Superior temporal gyrus (tissue), 1 donor: ENCODE measurements around the gene PLGRKT.
"Not testable (repeated sequence)": the region's sequence is repeated elsewhere in the genome, so short reads cannot be mapped to it uniquely, and the experiment has no call there.

Experiments
- DNase-seq: peaks from one replicate; pipeline ENCODE4 v3.0.0-alpha.2; 2016; ENCODE audit errors: extremely low spot score

PLGRKT gene

GRCh38 chr9:5382479-5382878 lies 55.2 kb downstream of the PLGRKT start:
- DNase-seq, result no peak

GRCh38 chr9:5375790-5376477 lies 61.8 kb downstream of the PLGRKT start:
- no peak for DNase-seq

GRCh38 chr9:5375091-5375490 lies 62.6 kb downstream of the PLGRKT start:
- no peak for DNase-seq

GRCh38 chr9:5364294-5365024 lies 73.3 kb downstream of the PLGRKT start:
- DNase-seq, result peak; percentile 52

DNA sequence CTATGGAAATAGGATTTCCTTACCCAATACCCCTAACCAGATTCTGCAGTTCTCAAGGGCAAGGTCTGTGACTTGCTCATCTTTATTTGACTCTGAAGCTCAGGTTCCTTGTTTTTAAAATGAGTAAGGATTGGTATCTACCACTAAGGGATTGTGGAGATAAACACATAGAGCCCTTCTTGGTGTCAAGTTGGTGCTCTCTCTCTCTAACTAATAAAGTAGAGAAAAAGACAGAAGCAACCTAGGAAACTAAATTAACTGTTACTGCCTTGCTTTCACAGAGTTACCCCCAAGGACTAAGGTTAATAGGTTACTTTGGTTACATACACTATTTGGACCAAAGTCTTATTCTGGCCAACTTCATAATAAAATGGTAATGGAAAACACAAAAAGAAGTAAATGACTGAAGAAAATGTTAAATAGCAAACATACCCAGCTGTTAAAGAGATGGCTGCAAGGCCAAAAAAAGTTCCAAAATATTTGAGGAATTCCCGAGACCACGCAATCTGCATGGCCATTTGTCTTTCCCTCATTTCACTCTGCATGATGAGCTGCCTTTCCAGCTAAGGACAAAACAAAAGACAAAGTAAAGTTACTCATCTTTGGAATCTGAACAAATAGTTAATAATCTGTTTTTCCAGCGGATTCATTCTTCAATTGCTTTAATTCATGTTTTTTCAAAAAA lies 76.3 kb downstream of the PLGRKT start:
- no peak for DNase-seq

GRCh38 chr9:5360341-5360740 lies 77.4 kb downstream of the PLGRKT start:
- DNase-seq, result no peak

DNA sequence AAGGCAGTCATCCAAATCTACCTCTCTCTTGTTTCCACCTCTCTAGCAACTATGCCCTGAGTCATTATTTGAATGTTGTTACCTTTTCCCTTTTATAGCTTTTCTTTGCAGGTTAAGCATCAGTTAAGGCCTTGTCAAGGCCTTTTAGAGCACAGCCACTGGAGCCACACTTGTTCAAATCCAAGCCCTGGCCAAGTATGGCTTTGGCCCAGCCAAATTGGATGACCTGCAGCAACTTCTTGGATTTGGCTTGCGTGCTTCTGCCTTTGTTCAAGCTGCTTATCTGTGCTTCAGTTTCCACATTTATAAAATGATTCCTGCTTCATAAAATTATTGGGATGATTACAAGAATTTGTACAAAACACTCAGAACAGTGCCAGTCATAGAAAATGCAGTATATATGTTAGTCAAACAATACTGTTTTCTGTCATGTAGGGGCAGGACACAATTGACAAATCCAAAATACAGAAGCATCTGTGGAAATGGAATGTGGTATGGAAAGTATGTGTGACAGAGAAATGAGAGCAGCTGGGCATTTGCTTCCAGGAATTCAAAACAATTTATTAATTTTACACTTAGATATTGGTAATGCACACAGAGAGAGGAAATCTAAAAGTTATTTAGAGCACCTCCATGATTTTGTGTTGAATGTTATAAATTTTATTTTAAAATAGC lies 80.2 kb downstream of the PLGRKT start:
- no peak for DNase-seq

DNA sequence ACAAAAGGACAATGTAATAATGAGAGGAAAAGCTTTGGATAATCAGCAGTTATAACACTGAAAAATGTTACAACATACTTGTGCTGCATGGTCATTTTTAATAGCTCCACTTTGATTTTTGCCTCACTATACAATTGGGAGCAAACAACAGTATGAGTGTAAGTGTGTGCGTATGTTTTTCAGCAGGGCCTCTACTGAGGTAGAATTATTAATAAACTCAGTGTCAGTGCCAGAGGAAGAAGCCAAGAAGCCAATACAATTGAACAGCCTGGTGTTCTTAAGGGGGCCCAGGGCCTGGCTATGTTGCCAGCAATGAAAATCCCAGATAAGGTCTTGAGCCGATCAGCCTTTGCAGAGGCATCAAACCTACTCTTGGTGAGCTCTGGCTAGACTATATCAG lies 81.9 kb downstream of the PLGRKT start:
- DNase-seq, result no peak

- DNase-seq, result no peak
Measured at GRCh38 chr9:5355226-5355625, 82.5 kb downstream of the PLGRKT start.

GRCh38 chr9:5354184-5354583 lies 83.5 kb downstream of the PLGRKT start:
- DNase-seq, result no peak

DNA sequence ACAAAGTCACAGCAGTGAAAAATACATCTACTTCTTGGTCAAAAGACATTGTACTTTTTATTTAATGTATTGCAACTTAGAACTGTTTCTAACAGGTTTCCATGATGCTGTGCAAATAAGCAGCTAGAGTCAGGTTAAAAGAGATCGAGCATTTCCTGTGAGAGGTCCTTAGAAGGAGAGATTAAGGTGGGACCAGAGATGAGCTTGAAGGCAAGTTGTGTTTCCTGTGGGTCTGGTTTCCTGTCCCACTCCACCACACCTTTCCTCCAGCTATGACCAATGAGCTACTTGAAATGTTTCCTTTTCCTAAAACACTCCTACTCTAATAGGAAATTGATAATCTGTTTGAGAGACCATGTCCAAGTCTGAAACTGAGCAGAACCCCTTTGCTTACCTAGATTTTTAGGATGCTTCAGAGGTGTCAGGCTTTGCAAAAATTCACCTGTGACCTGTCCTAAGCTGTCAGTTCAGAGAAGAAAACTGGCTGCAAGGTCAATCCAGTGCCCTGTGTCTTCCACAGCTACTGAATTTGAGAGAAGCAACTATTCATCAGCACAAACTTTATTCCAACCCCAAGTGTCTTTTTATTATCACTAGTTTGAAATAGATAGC lies 85.0 kb downstream of the PLGRKT start:
- no peak for DNase-seq

DNA sequence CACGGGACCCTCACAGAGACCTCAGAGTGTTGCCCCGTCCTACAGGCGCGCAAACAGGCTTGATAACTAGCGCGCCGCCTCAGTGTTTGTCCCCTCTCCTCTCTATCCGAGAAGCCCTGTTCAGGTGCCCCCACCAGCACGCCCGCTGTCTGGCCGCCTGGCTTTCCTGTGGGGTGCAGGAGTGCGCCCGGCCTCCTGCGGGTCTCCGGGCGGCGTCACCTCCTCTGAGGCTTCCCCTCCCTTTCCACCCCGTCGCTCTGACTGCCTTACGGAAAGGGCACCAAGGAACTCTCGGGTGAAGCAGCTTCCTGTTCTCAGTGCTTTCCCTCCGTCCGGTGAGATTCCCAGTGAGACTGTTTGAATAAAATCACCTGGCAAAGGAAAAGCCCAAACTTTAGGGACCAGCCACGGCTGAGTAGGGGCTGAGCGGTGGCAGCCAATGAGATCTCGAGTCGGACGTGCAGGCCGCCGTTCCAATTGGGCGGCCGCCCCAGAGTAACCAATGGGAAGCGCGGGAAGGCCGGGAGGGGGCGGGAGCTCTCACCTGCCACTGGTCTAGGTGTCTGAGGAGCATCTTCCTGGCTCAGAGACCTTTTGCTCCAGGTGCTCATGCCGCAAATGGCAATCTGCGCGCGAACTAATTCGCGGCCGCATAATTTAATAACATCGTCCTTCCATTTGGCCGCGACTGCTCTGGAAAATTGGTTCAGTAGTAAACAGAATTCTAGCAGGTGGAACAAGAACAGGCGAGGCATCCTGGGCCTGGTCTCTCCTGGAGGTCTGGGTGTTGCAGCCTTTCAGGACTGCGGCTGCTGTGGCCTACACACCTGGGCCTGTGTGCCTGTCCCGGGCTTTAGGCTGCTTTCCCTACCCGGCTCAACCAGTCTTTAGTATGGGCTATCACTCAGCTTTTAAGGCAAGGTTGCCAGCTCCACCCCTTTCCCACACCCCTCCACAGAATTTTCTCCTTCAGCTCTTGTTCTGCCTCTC lies 98.4 kb downstream of the PLGRKT start, which contains the start of gene RLN1:
TSS of gene RLN1 (minus strand) at position 885 of the 990 bp plus-strand sequence. CDS start at position 755, 130 bp downstream.
- DNase-seq, result not testable (repeated sequence)

DNA sequence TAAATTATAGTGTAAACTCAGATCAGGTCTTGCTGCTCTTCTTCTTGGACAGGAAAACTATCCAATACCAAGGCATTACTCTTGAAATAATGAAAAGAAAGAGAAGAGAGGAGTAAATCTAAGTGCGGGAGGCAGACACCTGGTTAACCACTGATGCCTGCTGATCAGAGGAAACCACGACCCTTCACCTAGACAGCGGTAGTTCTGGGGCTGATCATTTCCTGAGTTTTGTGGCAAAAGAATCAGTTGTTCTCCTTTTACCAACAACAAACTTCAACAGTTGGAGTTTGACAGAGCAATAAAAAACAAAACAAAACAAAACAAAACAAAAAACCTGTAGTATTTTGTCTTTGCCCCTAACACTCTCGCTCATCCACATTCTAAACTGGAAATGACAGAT lies 101.0 kb downstream of the PLGRKT start:
- no peak for DNase-seq

DNA sequence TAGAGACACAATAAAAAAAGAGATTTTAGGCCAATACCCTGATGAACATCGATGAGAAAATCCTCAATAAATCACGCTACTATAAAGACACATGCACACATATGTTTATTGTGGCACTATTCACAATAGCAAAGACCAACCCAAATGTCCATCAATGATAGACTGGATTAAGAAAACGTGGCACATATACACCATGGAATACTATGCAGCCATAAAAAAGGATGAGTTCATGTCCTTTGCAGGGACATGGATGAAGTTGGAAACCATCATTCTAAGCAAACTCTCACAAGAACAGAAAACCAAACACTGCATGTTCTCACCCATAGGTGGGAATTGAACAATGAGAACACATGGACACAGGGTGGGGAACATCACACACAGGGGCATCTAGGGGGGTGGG lies 106.4 kb downstream of the PLGRKT start:
- not testable (repeated sequence) for DNase-seq

DNA sequence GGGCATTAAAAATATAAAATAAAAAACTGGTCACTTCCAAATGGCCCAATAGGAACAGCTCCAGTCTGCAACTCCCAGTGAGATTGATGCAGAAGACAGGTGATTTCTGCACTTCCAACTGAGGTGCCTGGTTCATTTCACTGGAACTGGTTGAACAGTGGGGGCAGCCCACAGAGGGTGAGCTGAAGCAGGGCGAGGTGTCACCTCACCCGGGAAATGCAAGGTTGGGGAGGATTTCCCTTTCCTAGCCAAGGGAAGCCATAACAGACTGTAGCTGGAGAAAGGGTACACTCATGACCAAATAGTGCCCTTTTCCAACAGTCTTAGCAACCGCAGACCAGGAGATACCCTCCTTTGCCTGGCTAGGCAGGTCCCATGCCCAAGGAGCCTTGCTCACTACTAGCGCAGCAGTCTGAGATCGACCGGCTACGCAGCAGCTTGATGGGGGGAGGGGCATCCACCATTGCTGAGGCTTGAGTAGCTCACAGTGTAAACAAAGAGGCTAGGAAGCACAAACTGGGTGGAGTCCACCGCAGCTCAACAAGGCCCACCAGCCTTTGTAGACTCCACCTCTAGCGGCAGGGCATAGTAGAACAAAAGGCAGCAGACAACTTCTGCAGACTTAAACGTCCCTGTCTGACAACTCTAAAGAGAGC lies 110.7 kb downstream of the PLGRKT start:
- no peak for DNase-seq

DNA sequence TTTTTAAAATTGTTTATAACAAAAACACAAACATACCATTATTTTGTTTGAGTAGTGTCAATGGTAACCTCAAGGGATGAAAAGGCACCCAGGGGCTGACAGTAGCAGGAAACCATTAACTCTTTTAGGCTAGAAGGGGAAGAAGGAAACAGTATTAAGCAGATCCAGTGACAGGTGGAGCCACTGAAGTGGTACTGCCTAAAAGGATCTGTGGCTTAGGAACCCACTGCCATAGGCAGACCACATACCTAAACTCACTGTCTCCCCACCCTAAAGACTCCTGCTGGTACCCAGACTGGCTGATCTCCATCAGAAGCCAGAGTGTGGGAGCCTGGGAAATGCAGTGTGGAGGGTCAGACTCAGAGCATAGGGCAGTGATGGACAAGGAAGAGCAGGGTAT lies 111.5 kb downstream of the PLGRKT start:
- no peak for DNase-seq

- DNase-seq, result not testable (repeated sequence)
Measured at GRCh38 chr9:5321601-5322000, 116.1 kb downstream of the PLGRKT start.

DNA sequence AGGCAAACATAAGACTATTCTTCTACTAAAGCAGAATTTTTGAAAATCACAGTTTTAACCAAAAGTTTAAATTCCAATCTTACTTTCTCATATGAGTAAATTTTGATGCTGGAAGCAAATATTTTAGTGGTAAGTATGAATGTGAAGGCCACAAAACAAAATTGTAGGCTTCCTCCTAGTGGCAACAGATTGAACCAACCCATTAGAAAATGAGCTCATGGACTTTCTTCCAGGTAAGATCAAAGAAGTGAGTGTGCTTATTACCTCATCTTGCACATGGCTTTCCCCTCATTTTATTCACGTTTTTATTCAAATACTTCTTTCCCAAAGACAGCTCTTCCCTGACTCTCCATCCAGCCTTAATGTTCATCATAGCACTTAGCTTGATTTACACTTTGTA lies 116.7 kb downstream of the PLGRKT start:
- no peak for DNase-seq

GRCh38 chr9:5316406-5316805 lies 121.3 kb downstream of the PLGRKT start:
- not testable (repeated sequence) for DNase-seq
